GM19025 (cell line): ENCODE results near the gene GNAZ.

Source experiments
- ATAC-seq: cut with Tn5 transposase; IDR thresholded peaks from one replicate; pipeline ENCODE4 v1.9.1; 2021; ENCODE audit warnings: mild to moderate bottlenecking, low read depth, moderate library complexity; ENCODE audit not compliant: unreplicated experiment

GNAZ gene

GRCh38 chr22:23090457-23090835 lies 20.1 kb downstream of the GNAZ start:
- no peak for ATAC-seq

GRCh38 chr22:23091760-23092159 lies 21.4 kb downstream of the GNAZ start:
- ATAC-seq = no peak

DNA sequence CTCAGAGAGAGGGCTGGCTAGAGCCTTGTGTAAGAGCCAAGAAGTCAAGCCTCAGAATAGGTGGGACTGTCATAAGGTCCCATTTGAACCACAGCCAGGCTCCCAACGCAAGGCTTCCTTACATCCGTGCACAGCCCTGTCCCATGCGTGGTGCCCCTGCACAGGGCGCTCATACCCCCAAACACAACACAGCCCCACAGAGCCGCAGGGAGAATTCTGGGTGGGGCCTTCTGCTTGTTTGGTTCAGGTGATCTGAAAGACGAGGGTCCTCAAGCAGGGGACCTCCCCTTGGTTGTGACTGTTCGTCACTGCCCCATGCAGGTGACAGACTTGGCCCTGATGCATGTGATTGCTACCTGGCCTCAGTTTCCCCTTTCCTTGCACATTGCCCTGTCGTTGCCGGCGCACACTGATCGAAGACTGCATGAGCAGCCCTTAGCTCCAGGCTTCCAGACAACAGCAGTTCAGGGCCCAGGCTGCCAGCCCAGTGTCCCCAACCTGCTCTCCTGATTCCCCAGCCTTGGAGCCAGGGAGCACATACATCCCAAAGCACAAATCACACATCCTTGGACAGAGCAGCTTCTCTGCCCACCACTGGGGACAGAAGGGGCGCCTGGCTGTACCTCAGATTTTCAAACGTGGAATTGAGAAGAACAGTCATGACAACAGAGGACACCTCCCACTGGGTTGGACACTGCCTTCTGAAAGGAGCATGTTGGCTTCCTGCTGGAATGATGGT lies 22.1 kb downstream of the GNAZ start:
- ATAC-seq = no peak

GRCh38 chr22:23093051-23093788 lies 22.9 kb downstream of the GNAZ start:
- no peak for ATAC-seq

- ATAC-seq = no peak
These were observed 23.9 kb downstream of the GNAZ start for GRCh38 chr22:23094260-23094659.

DNA sequence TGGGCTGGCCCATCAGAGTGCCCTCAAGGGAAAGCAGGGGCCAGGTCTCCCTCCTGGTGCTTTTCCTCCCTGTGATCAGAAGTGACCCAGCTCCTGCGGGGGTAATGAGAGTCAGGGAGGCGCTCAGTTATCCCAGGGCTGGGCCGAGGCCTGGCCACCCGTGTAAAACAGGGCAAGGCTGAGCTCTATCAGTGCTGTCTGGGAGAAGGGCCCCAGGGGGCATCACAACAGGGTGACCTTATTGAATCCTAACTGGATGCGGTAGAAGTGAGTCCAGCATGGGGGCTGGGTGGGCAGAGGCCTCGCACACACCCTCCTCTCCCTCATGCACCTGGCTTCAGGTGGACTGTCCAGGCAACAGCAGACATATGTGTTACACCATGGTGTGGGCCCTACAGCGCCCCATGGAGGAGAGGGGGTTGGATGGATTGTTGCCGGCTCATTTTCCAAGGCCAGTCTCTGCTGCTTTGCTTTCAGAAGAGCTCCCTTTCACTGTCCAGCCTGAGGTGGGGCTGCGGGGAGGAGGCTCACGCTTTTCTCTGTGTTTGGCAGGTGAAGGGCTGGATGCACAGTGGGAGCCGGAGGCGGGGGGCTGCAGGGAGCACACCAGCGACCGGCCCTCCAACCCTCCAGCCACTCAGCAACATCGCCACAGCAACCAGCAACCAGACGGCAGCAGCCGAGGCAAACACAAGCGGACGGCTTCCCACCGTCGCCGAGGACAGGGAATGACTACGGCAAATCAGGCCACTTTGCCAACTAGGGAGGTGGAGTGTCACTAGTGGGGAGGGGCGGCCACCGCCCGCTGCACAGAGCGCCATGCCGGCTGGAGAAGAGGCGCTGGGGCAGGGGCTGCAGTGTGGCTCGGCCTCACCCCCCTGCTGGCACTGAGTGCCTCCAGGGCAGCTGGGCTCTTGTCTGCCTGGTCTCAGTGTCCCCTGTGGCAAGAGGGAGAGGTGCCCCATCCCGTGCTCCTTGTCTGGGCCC lies 24.7 kb downstream of the GNAZ start:
- ATAC-seq = no peak

DNA sequence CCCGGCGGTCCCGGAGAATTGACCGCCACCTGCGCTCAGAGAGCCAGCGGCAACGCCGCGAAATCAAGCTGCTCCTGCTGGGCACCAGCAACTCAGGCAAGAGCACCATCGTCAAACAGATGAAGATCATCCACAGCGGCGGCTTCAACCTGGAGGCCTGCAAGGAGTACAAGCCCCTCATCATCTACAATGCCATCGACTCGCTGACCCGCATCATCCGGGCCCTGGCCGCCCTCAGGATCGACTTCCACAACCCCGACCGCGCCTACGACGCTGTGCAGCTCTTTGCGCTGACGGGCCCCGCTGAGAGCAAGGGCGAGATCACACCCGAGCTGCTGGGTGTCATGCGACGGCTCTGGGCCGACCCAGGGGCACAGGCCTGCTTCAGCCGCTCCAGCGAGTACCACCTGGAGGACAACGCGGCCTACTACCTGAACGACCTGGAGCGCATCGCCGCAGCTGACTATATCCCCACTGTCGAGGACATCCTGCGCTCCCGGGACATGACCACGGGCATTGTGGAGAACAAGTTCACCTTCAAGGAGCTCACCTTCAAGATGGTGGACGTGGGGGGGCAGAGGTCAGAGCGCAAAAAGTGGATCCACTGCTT lies 25.5 kb downstream of the GNAZ start:
- ATAC-seq = no peak

- ATAC-seq = no peak
These were observed 27.3 kb downstream of the GNAZ start for GRCh38 chr22:23097412-23098229.

GRCh38 chr22:23098230-23098705 lies 27.9 kb downstream of the GNAZ start:
- no peak for ATAC-seq

DNA sequence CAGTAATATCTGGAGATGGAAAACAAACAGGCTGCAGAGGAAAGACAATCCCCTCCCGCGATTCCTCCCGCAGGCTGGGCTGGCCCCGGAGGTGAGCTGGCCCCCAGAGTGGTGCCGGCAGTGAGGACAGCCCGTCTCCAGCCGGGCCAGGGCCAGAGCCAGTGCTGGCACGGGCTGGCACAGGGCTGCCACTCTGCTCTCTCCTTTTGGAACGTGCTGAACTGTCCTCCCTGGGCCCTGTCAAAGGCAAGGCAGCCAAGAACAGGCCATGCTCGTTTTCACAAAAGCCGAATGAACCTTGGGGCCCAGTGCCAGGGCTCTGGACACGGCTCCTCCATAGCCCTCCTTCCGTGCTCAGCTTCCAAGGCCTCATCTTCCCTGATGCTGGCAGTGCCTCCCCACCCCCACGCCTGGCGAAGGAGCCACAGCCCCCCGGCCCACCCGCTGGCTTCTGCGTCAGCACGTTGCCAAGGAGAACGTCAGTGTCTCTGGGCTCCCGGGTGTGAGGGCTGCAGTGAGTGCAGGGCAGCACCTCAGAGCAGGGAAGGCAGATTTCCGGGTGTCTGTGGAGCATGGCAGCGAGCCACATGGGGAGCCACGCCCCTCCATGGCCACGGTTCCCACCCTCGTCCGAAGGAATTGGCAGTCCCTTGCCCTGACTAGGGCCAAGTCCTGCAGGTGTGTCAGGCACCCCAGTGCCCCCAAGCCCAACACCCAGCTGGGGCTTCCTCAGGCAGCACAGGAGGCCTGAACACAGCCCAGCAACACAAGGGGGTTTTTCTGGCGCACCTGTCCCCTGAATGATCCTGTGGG lies 28.6 kb downstream of the GNAZ start:
- ATAC-seq = no peak

DNA sequence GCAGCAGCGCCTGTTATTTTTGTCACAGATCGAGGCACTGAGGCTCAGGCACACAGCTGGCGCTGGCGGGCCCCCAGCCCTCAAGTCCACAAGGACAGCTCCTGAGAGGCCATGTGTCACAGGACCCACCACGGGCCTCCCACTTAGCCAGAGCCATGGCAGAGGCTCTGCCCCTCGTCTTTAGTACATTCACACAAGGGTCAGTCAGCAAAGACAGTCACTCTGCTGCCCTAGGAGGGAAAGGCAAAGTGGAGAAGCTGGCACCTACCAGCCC lies 29.1 kb downstream of the GNAZ start:
- no peak for ATAC-seq

GRCh38 chr22:23100124-23100801 lies 29.9 kb downstream of the GNAZ start:
- no peak for ATAC-seq

DNA sequence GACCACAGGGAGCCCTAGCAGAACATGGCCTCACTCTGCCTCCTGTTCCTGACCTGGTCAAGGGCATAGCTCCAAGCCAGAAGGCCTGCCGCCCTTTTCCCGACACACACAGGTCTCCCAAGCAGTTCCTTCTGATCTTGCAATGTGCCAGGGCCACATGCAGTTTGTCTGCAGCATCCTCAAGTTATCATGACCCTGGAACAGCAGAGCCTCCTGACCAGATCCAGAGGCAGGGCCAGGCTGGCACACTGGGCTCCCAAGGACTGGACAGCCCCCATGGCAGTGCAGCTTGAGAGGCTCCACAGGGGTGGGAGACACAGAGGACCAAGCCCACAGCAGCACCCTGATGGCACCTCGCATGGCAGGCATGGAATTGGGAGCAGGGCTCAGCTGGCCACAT lies 31.2 kb downstream of the GNAZ start:
- ATAC-seq = no peak

DNA sequence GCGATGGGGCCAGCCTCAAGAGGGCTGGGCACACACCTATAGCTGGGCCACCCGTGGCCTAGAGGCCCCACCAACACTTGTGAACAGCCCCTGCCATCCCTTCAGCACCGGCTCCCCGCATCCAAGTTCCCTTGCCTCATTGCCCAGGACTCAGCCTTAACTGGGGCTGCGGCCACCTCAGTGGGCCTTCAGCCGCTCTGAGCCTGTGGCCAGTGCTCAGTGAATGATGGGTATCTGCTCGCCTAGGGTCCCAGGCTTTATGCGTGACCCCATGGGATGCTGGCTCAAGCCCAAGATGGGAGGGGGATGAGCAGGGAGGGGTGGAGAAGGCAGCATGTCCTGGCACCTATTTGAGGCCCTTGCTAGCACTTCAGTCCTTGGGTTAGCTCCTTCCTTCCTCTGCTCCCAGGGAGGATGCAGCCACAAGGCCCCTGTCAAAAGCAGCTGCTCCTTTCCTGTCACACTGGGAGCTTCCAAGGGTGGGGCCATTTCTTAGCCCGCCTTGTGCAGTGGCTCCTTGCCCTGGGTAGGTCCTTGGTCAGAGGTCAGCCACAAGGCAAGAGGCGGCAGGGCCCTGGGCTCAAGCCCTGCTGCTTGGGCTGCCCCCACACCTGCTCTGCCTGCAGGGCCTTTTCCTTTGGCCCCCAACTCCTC lies 31.8 kb downstream of the GNAZ start:
- ATAC-seq = no peak

DNA sequence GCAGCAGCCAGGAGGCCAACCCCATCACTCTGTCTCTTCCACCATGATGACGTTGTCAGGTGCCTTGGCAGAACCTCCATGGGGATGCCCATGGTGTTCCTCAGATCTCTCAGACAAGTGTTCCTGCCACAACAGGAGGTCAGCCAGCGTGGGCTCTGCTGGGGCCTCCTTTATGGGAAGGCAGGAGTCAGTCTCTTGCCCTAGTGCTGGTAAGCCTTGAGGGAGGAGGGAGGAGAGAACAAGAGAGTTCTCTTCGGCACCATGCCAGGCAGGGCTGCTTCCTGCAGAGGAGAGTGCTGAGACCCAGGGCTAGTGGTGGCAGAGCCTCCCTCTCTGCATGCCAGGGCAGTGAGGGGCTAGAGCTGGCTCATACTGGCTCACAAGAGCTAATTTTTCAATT lies 32.5 kb downstream of the GNAZ start:
- ATAC-seq = no peak

DNA sequence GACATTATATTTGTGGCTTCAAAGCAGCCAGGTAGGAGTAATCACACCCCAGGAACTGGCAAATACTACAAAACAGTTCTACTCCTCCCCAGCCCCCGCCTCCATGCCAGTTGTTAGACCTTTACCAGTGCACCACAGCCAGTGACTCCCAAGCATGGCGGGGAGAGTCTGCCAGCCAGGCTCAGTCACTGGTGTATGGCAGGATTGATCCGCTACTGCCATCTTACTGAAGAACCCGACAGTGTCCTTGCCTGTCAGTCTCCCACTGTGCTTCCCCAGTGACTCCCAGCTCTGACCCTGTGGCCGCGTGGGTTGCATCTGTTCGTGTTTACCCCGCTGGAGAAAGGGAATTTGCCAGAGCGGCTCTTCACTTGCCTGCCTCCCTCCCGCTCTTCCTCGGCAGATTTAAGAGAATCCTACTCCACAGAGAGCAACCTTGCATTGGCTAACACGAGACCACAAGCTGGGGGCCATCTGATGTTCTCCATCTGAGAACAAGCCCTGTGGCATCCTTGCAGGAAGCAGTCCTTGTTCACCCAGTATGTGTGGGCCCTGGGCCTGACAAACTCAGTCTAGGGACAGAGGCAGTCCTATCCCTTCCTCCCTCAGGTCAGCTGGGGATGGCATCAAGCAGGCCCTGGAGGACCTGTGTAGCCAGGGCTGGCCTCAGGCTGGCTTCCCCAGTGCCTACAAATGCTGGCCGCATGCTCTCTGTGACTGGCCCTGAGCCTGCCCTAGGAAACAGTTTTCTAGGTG lies 33.1 kb downstream of the GNAZ start:
- ATAC-seq = no peak
